C4-2B (cell line): ENCODE data around the gene INSR.
A peak's percentile ranks its signal among the peaks of the same experiment; 100 is the strongest.

Source experiments
- H3K27ac ChIP-seq: fragments of 450-650 bp; 2 replicates; pipeline ENCODE4 v1.5.1; 2017
- CTCF ChIP-seq: fragments of 450-650 bp; conservative IDR thresholded peaks from 2 replicates; pipeline ENCODE4 v1.5.1; 2017; ENCODE audit warnings: mild to moderate bottlenecking
- ZFX ChIP-seq: fragments of 450-650 bp; IDR thresholded peaks from 2 replicates; pipeline ENCODE4 v1.6.1; 2017

The INSR gene

GRCh38 chr19:7272856-7273578, 21.2 kb downstream of the INSR start:
- TF ChIP-seq CTCF, result no peak
- TF ChIP-seq ZFX, result no peak
- H3K27ac ChIP-seq, result no peak overlapping the region

- TF ChIP-seq ZFX (no peak), CTCF (no peak)
- no peak overlapping the region for H3K27ac ChIP-seq
These were observed 25.5 kb downstream of the INSR start for GRCh38 chr19:7268705-7269098.

- no peak for TF ChIP-seq ZFX
- TF ChIP-seq CTCF, result no peak
These were observed 26.2 kb downstream of the INSR start for GRCh38 chr19:7267792-7268704.

GRCh38 chr19:7266832-7267231, 27.4 kb downstream of the INSR start:
- TF ChIP-seq ZFX (no peak), CTCF (no peak)
- H3K27ac ChIP-seq, result peak overlapping the region; percentile 75

More at GRCh38 chr19:7267792-7268704, 26.2 kb downstream of the INSR start:
- H3K27ac ChIP-seq, result no peak overlapping the region

- peak overlapping the region; percentile 75 for H3K27ac ChIP-seq
- TF ChIP-seq CTCF, result no peak
- TF ChIP-seq ZFX, result no peak
These were observed 28.3 kb downstream of the INSR start for GRCh38 chr19:7265963-7266362.

GRCh38 chr19:7264858-7265257, 29.4 kb downstream of the INSR start:
- TF ChIP-seq CTCF (no peak), ZFX (no peak)
- peak overlapping the region; percentile 75 for H3K27ac ChIP-seq

- H3K27ac ChIP-seq, result no peak overlapping the region
- TF ChIP-seq ZFX (no peak), CTCF (no peak)
These were observed 30.7 kb downstream of the INSR start for GRCh38 chr19:7263521-7263920.
